Measurements from ENCODE around the gene SDF2L1. TPM values are rescaled to one million over a fixed set of nuclear protein-coding genes. Genes with fewer than 3 reads are reported as not detected.

SDF2L1 gene
- total and polyA plus RNA-seq, 2 donors (not counting 3 experiments of a cell fraction or from before 2014, with no cell fraction given) = 66.7 to 79.5 TPM

DNA sequence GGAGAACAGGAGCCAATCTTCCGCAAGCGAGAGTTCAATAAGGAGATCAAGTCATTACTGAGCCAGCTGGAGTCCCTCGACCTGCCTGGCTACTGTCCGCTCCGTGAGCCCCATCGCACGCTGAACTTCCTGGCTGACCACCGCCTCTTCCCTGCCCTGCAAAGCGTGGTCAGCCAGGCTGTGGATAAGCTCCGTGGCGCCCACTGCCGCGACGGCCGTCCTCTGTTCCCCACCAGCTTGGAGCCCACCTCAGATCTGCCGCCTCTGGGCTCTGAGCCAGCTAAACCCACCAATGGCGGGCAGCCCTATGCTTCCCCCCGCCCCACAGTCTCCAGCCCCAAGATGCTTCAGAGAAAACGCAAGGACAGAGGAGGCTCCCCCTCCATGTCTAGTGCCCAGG, 7.3 kb upstream of the SDF2L1 start:
- Histone ChIP-seq H3K4me3 (replicated peaks in 1 of 3; ENCODE audit: insufficient read depth in 1 of 3, low read depth in 1 of 3, low read length in 3 of 3) (no peak overlapping the region), H3K36me3 (ENCODE audit: control insufficient read depth in 2 of 2, extremely low read depth in 1 of 2, insufficient read depth in 2 of 2, low read length in 2 of 2) (no peaks in the 10 kb centered on the region), H2AFZ (ENCODE audit: low read depth, low read length) (no peak overlapping the region), H3K27me3 (ENCODE audit: control insufficient read depth in 2 of 2, insufficient read depth in 2 of 2, low read length in 2 of 2) (no peaks in the 10 kb centered on the region), H3K4me2 (ENCODE audit: insufficient read depth, low read length) (no peak overlapping the region), H3K27ac (ENCODE audit: insufficient read depth, low read depth, low read length) (no peak overlapping the region), H3K9me3 (replicated peaks; ENCODE audit: control insufficient read depth, insufficient read depth, low read length) (no peaks in the 10 kb centered on the region), H3K79me2 (ENCODE audit: control insufficient read depth, insufficient read depth, low read length) (no peaks in the 10 kb centered on the region), H4K20me1 (replicated peaks; ENCODE audit: control insufficient read depth, extremely low read depth, insufficient read depth, low read length) (no peaks in the 10 kb centered on the region), H3K9ac (replicated peaks; ENCODE audit: extremely low read depth, insufficient read depth, low read length) (no peak overlapping the region), H3K4me1 (ENCODE audit: control insufficient read depth, extremely low read depth, insufficient read depth, low read length) (no peaks in the 10 kb centered on the region), H3K9me1 (replicated peaks; ENCODE audit: control insufficient read depth, extremely low read depth, insufficient read depth, low read length) (no peaks in the 10 kb centered on the region)
- DNase-seq (ENCODE audit: low read depth, low spot score) = no peak
- intact Hi-C loops (cut with micrococcal nuclease) = no loop called here
- POLR2A ChIA-PET = no interaction called here
- no peak for FAIRE-seq
- CTCF ChIA-PET = interaction anchor here (0.9 to 1.9 kb wide), 2 partner anchors 12 kb away, joined by 3 to 8 read pairs; no protein-coding TSS in a partner anchor
- BruUV-seq (replicated peaks) = no TSS peak
- dilution Hi-C loops (cut with MboI; ENCODE audit: extremely low pct_ligation_motif_present, low sequenced_read_pairs) = no loop called here
- TF ChIP-seq JUN (IDR thresholded peaks at IDR 0.05; ENCODE audit: borderline replicate concordance, insufficient read depth, insufficient read length, low read depth) = no peak
- TF ChIP-seq, protein P1, sequence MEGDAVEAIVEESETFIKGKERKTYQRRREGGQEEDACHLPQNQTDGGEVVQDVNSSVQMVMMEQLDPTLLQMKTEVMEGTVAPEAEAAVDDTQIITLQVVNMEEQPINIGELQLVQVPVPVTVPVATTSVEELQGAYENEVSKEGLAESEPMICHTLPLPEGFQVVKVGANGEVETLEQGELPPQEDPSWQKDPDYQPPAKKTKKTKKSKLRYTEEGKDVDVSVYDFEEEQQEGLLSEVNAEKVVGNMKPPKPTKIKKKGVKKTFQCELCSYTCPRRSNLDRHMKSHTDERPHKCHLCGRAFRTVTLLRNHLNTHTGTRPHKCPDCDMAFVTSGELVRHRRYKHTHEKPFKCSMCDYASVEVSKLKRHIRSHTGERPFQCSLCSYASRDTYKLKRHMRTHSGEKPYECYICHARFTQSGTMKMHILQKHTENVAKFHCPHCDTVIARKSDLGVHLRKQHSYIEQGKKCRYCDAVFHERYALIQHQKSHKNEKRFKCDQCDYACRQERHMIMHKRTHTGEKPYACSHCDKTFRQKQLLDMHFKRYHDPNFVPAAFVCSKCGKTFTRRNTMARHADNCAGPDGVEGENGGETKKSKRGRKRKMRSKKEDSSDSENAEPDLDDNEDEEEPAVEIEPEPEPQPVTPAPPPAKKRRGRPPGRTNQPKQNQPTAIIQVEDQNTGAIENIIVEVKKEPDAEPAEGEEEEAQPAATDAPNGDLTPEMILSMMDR (IDR thresholded peaks at IDR 0.05; ENCODE audit: extremely low read depth in 1 of 2, insufficient read depth in 1 of 2, low read depth in 1 of 2, low read length in 2 of 2) = no peak
- TF ChIP-seq EZH2 (IDR thresholded peaks at IDR 0.05; ENCODE audit: borderline replicate concordance, low read depth, low read length, severe bottlenecking) = no peak
- no peak for TF ChIP-seq POLR2A (IDR thresholded peaks at IDR 0.05; ENCODE audit: low read depth, low read length)
- TF ChIP-seq POLR2AphosphoS5 (IDR thresholded peaks at IDR 0.05; ENCODE audit: insufficient read depth, low read depth, low read length) = no peak
- TF ChIP-seq MYC (IDR thresholded peaks at IDR 0.05; ENCODE audit: low read depth, low read length) = no peak
- TF ChIP-seq FOS (IDR thresholded peaks at IDR 0.05; ENCODE audit: borderline replicate concordance, insufficient read depth, low read length) = no peak
- no peak for TF ChIP-seq MAX (IDR thresholded peaks at IDR 0.05; ENCODE audit: insufficient read depth, insufficient read length)
- no peak for TF ChIP-seq GATA2 (IDR thresholded peaks at IDR 0.05; ENCODE audit: insufficient read depth, insufficient read length, low read depth, low read length)
